Measurements from ENCODE around the gene KLHL18.
"Not testable (repeated sequence)": the region's sequence is repeated elsewhere in the genome, so short reads cannot be mapped to it uniquely, and the experiment has no call there.

The KLHL18 gene

DNA sequence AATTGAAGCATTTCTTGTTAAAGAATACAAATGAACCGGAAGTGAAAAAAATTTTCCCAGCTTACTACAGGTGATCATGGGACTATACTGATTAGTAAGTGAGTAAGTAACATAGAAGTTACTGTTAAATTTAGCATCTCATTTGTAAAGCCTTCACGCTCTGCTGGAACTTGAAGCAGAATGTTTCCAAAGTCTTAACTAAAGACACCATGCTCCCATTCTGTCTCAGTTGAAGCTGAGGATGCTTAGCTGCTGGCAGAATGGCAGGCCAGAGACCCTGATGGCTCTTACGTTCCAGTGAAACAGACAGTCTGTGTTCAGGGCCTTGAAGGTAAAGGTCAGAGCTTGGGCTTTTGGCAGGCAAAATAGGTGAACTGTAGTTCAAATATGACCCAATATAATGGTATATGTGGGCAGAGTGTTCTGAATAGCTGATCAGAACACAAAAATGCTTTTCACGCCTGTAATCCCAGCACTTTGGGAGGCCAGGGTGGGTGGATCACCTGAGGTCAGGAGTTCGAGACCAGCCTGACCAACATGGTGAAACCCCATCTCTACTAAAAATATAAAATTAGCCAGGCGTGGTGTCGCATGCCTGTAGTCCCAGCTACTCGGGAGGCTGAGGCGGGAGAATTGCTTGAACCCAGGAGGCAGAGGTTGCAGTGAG, 9.1 kb downstream of the KLHL18 start:
- H3K27me3 Mint-ChIP-seq, CTCF ChIA-PET, H3K4me3 Mint-ChIP-seq, H3K9me3 Mint-ChIP-seq, H3K27ac Mint-ChIP-seq, H3K36me3 Mint-ChIP-seq, DNase-seq: not testable (repeated sequence)
- H3K4me1 Mint-ChIP-seq, result peaks cover 13% of the 10 kb centered on the region

DNA sequence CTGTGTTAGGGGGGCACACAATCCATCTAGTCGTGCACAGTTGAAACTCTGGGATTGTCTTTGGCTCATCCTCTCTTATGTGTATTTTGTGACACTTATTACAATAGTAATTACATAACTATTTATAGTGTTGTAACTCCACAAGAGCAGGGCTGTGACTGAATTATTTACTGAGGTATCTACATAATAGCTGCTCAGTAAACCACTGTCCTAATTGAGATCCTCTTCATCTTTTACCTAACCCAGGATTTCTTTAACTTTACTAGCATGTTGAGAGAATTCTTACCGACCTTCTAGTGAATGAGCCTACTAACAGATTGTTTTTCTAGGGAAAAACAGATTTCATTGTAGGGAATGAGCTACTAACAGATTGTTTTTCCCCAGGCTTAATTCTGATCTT, 11.1 kb downstream of the KLHL18 start:
- Mint-ChIP-seq H3K27ac (no peak overlapping the region), H3K9me3 (no peaks in the 10 kb centered on the region), H3K4me1 (peaks cover 17% of the 10 kb centered on the region), H3K27me3 (no peaks in the 10 kb centered on the region), H3K36me3 (peaks cover 6% of the 10 kb centered on the region), H3K4me3 (no peak overlapping the region)
- DNase-seq, result no peak
- CTCF ChIA-PET, result interaction anchor here (0.6 kb wide), 1 partner anchor 12 kb away, joined by 3 read pairs; no protein-coding TSS in a partner anchor

DNA sequence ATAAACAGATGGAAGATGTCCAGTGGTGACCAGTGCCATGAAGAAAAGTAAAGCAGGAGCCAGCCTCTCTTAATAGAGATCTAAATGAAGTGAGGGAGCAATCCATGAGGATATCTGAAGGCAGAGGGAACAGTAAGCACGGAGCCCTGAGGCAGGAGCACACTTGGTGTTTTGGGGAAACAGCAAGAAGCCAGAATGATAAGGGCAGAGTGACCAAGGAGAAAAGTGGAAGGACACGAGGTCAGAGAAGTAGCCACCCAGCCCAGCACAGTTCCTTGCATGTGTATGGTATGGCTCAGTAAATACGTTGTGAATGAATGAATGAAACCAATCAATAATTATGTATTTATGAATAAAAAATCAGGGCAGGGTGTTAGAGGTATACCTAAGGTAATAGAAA, 11.6 kb downstream of the KLHL18 start:
- Mint-ChIP-seq H3K27me3 (no peaks in the 10 kb centered on the region), H3K4me1 (peaks cover 17% of the 10 kb centered on the region), H3K27ac (no peak overlapping the region), H3K9me3 (no peaks in the 10 kb centered on the region), H3K4me3 (no peak overlapping the region), H3K36me3 (peaks cover 6% of the 10 kb centered on the region)
- CTCF ChIA-PET, result no interaction called here
- DNase-seq, result no peak

- H3K27ac Mint-ChIP-seq, result no peak overlapping the region
- no peak overlapping the region for H3K4me3 Mint-ChIP-seq
- no peaks in the 10 kb centered on the region for H3K27me3 Mint-ChIP-seq
- H3K9me3 Mint-ChIP-seq, result no peaks in the 10 kb centered on the region
- CTCF ChIA-PET, result no interaction called here
- peaks cover 20% of the 10 kb centered on the region for H3K4me1 Mint-ChIP-seq
- DNase-seq, result no peak
- H3K36me3 Mint-ChIP-seq, result peaks cover 6% of the 10 kb centered on the region
These were observed 12.6 kb downstream of the KLHL18 start for GRCh38 chr3:47295322-47295721.

DNA sequence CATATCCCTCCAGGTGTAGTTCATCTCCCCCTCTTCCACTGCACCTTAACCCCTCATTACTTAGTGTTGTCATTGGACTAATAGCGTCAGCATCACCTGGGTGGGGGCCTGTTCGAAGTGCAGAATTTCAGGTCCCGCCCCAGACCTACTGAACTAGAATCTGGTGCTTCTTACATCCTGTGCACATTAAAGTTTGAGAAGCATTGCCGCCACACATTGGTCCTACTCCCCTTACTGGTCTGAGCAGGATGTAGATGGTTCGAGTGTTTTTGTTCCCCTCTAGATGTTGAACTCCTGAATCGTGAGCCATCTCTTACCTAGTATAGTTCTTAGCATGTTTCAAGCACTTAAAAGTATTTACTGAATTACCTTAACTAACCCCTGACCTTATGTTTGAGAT, 13.2 kb downstream of the KLHL18 start:
- peaks cover 20% of the 10 kb centered on the region for H3K4me1 Mint-ChIP-seq
- no peaks in the 10 kb centered on the region for H3K27me3 Mint-ChIP-seq
- no peak overlapping the region for H3K4me3 Mint-ChIP-seq
- H3K36me3 Mint-ChIP-seq, result peaks cover 6% of the 10 kb centered on the region
- H3K9me3 Mint-ChIP-seq, result no peaks in the 10 kb centered on the region
- CTCF ChIA-PET, result no interaction called here
- H3K27ac Mint-ChIP-seq, result no peak overlapping the region
- DNase-seq, result no peak

DNA sequence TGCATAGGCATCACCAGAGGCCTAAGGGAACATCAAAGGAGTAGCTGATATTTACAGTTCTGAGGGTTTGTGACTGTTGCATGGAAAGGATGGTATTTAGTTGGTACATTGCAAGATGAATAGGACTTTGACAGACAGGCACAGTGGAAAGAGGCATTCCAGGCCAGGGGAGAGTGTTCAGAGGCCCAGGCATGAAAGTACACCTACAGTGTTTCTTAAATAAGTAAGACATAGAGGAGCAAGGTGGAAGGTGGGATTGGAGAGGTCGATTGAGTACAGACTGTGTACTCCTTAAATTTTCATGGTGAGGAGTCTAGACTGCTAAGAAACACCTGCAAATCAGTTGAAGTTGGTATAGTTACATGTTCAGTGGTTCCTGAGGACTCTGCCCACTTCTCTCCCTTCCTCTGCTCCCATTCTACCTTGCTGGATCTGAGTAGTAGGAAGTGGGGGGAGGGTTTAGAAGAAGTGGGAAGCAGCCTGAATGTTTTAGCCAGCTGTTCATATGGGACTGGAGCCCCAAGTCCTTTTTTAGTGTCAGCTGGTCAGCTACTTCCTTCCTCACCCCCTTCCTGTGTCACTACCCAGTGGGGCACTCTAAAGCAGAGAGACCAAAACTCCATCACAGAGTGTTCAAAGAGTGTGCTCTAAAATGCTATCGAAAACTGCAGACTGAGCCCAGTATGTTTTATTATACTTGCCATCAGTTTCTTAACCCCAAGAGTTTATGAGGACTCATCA, 14.0 kb downstream of the KLHL18 start:
- H3K27me3 Mint-ChIP-seq, result no peaks in the 10 kb centered on the region
- H3K4me1 Mint-ChIP-seq, result peaks cover 20% of the 10 kb centered on the region
- H3K4me3 Mint-ChIP-seq, result no peak overlapping the region
- DNase-seq, result no peak
- H3K36me3 Mint-ChIP-seq, result peaks cover 11% of the 10 kb centered on the region
- H3K9me3 Mint-ChIP-seq, result no peaks in the 10 kb centered on the region
- CTCF ChIA-PET, result no interaction called here
- no peak overlapping the region for H3K27ac Mint-ChIP-seq

DNA sequence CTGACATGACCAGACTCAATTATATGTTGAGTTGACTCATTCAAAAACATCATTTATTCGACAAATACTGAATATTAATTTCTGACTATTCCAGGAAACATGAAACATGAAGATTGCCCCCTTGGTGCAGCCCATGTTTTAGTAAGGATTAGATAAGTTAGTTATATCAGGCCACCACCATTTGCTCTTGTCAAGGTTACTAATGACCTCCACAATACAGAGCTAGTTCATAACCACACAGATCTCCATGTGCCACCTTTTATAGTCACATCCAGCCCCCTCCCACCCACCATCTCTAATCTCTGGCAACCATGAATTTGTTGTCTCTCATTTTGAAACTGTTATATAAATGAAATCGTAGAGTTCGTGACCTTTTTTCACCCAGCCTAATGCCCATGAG, 15.7 kb downstream of the KLHL18 start:
- Mint-ChIP-seq H3K4me1 (peaks cover 20% of the 10 kb centered on the region), H3K4me3 (no peak overlapping the region), H3K27me3 (no peaks in the 10 kb centered on the region), H3K36me3 (peaks cover 16% of the 10 kb centered on the region), H3K9me3 (no peaks in the 10 kb centered on the region), H3K27ac (no peak overlapping the region)
- DNase-seq, result no peak
- CTCF ChIA-PET, result interaction anchor here (0.7 kb wide), 1 partner anchor 119 kb away, joined by 3 read pairs; no protein-coding TSS in a partner anchor

- no peak overlapping the region for H3K27ac Mint-ChIP-seq
- no peak overlapping the region for H3K4me3 Mint-ChIP-seq
- H3K4me1 Mint-ChIP-seq, result peaks cover 20% of the 10 kb centered on the region
- H3K9me3 Mint-ChIP-seq, result no peaks in the 10 kb centered on the region
- CTCF ChIA-PET, result interaction anchor here (0.7 kb wide), 1 partner anchor 121 kb away, joined by 3 read pairs; no protein-coding TSS in a partner anchor
- H3K27me3 Mint-ChIP-seq, result no peaks in the 10 kb centered on the region
- peaks cover 17% of the 10 kb centered on the region for H3K36me3 Mint-ChIP-seq
- no peak for DNase-seq
These were observed 16.9 kb downstream of the KLHL18 start for GRCh38 chr3:47299381-47300318.

DNA sequence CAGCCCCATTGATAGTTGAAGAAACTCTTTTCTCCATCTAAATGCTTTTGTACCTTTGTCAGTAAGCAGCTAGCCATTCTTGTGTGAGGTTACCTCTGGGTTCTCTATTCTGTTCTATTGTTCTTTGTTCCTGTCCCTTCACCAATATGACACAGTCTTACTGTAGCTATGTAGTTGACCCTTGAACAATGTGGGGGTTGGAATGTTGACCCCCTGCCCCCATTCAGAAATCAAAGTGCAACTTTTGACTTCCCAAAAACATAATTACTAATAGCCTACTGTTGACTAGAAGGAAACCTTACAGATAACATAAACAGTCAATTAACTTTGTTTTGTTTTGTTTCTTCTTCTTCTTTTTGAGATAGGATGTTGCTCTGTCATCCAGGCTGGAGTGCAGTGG, 18.7 kb downstream of the KLHL18 start:
- no peak overlapping the region for H3K4me3 Mint-ChIP-seq
- CTCF ChIA-PET, result no interaction called here
- H3K27ac Mint-ChIP-seq, result no peak overlapping the region
- H3K4me1 Mint-ChIP-seq, result peaks cover 17% of the 10 kb centered on the region
- no peaks in the 10 kb centered on the region for H3K27me3 Mint-ChIP-seq
- H3K36me3 Mint-ChIP-seq, result peaks cover 19% of the 10 kb centered on the region
- no peak for DNase-seq
- H3K9me3 Mint-ChIP-seq, result no peaks in the 10 kb centered on the region

DNA sequence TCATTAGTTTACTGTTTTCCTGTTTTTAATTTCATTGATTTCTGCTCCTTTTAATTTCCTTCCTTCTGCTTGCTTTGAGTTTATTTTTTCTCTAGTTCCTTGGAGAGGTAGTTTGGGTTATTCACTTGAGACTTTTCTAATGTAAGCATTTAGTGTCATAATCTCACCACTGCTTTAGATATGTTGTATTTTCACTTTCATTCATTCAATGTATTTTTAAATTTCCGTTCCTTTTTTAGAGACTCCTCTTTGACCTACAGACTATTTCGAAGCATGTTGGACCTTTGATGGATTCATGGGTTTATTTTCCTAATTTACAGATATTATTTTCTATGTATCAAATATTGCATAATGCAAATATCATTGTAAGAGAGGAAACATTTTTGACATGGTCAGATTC, 23.3 kb downstream of the KLHL18 start:
- Mint-ChIP-seq H3K9me3 (no peaks in the 10 kb centered on the region), H3K4me1 (peaks cover 3% of the 10 kb centered on the region), H3K36me3 (peaks cover 26% of the 10 kb centered on the region), H3K4me3 (no peak overlapping the region), H3K27me3 (no peaks in the 10 kb centered on the region), H3K27ac (no peak overlapping the region)
- DNase-seq, result no peak
- CTCF ChIA-PET, result interaction anchor here (1.0 kb wide), 1 partner anchor 15 kb away, joined by 3 read pairs; no protein-coding TSS in a partner anchor

DNA sequence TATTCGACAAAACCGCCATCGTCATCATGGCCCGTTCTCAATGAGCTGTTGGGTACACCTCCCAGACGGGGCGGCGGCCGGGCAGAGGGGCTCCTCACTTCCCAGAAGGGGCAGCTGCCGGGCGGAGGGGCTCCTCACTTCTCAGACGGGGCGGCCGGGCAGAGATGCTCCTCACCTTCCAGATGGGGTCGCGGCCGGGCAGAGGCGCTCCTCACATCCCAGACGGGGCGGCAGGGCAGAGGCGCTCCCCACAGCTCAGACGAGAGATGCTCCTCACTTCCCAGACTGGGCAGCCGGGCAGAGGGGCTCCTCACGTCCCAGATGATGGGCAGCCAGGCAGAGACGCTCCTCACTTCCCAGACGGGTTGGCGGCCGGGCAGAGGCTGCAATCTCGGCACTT, 26.5 kb downstream of the KLHL18 start:
- H3K4me1 Mint-ChIP-seq, DNase-seq, H3K4me3 Mint-ChIP-seq, H3K27ac Mint-ChIP-seq, CTCF ChIA-PET, H3K9me3 Mint-ChIP-seq, H3K27me3 Mint-ChIP-seq: not testable (repeated sequence)
- H3K36me3 Mint-ChIP-seq, result peaks cover 16% of the 10 kb centered on the region

- Mint-ChIP-seq H3K4me3 (no peak overlapping the region), H3K36me3 (peaks cover 13% of the 10 kb centered on the region), H3K9me3 (no peaks in the 10 kb centered on the region), H3K27ac (no peak overlapping the region), H3K27me3 (no peaks in the 10 kb centered on the region), H3K4me1 (peaks cover 3% of the 10 kb centered on the region)
- DNase-seq, result no peak
- CTCF ChIA-PET, result no interaction called here
These were observed 27.6 kb downstream of the KLHL18 start for GRCh38 chr3:47310391-47310790.

- H3K4me3 Mint-ChIP-seq, result no peak overlapping the region
- no peaks in the 10 kb centered on the region for H3K9me3 Mint-ChIP-seq
- H3K27ac Mint-ChIP-seq, result no peak overlapping the region
- H3K36me3 Mint-ChIP-seq, result peaks cover 7% of the 10 kb centered on the region
- DNase-seq, result no peak
- H3K4me1 Mint-ChIP-seq, result no peaks in the 10 kb centered on the region
- no peaks in the 10 kb centered on the region for H3K27me3 Mint-ChIP-seq
- CTCF ChIA-PET, result interaction anchor here (1.1 to 1.4 kb wide), 2 partner anchors 10 to 13 kb away, joined by 3 to 11 read pairs; no protein-coding TSS in a partner anchor
These were observed 30.8 kb downstream of the KLHL18 start for GRCh38 chr3:47313341-47314055.

Measured in activated naive CD4-positive, alpha-beta T cell treated with anti-CD3 and anti-CD28 coated beads, Interleukin-2, amount 10 ng/mL, durations not matched to agents 7 days and 5 days (primary cell).